ENCODE measurements around the gene POU6F2.

POU6F2 gene

GRCh38 chr7:39294022-39294421, 316.3 kb downstream of the POU6F2 start:
- H3K4me1 ChIP-seq (ENCODE audit: control insufficient read depth, insufficient read depth, low read length, poor library complexity, severe bottlenecking): no peaks in the 10 kb centered on the region
- no peak overlapping the region for H3K27ac ChIP-seq (ENCODE audit: insufficient read depth, low read length, poor library complexity, severe bottlenecking)
- H3K27me3 ChIP-seq (replicated peaks; ENCODE audit: control insufficient read depth, insufficient read depth, low read length, poor library complexity, severe bottlenecking): no peaks in the 10 kb centered on the region
- no peak for DNase-seq
- no peaks in the 10 kb centered on the region for H3K9me3 ChIP-seq (ENCODE audit: control insufficient read depth, low read length)
- no peaks in the 10 kb centered on the region for H3K36me3 ChIP-seq (ENCODE audit: control insufficient read depth, insufficient read depth, low read length)
- no peak overlapping the region for H3K4me3 ChIP-seq (ENCODE audit: insufficient read depth, low read depth, low read length, poor library complexity, severe bottlenecking)

DNA sequence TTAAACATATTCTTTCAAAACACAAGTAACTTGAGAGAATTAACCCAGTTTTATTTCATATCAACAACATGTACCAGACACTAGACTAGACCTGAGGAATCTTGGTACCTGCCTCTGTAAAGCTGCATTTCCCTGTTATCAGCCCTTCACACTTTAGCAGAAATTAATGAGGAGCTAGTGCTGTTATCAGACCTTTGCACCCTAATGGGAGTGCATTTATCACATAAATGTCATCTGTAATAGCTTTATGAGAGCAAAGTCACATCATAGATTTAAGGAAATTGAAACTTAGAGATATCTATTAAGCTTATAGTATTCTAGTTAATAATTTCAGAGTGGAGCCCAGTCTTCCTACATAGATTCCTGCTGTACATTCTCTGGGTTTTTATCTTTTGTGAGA, 318.1 kb downstream of the POU6F2 start:
- no peak overlapping the region for H3K4me3 ChIP-seq (ENCODE audit: insufficient read depth, low read depth, low read length, poor library complexity, severe bottlenecking)
- no peaks in the 10 kb centered on the region for H3K9me3 ChIP-seq (ENCODE audit: control insufficient read depth, low read length)
- no peak overlapping the region for H3K27ac ChIP-seq (ENCODE audit: insufficient read depth, low read length, poor library complexity, severe bottlenecking)
- H3K27me3 ChIP-seq (replicated peaks; ENCODE audit: control insufficient read depth, insufficient read depth, low read length, poor library complexity, severe bottlenecking): no peaks in the 10 kb centered on the region
- no peak for DNase-seq
- H3K4me1 ChIP-seq (ENCODE audit: control insufficient read depth, insufficient read depth, low read length, poor library complexity, severe bottlenecking): no peaks in the 10 kb centered on the region
- H3K36me3 ChIP-seq (ENCODE audit: control insufficient read depth, insufficient read depth, low read length): no peaks in the 10 kb centered on the region

DNA sequence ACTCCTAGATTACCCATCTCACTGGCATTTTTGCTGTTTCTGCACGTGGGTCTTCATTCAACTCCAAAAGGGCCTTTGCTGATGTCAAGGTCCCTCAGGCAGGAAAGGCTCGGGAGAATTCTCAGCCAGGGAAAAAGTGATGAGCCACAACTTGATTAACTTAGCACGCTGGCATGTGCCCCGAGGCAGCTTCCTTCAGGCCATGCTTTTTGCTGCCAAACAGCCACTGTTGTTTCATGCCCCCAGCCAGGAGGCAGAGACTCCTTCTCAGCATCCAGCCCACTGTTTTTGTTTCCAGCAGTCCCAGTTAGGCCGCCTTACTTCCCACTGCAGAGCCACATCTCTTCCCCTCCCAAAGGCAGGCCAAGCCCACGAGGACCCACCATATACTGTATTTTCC, 322.0 kb downstream of the POU6F2 start:
- DNase-seq: no peak
- H3K36me3 ChIP-seq (ENCODE audit: control insufficient read depth, insufficient read depth, low read length): no peaks in the 10 kb centered on the region
- H3K4me1 ChIP-seq (ENCODE audit: control insufficient read depth, insufficient read depth, low read length, poor library complexity, severe bottlenecking): no peaks in the 10 kb centered on the region
- H3K27me3 ChIP-seq (replicated peaks; ENCODE audit: control insufficient read depth, insufficient read depth, low read length, poor library complexity, severe bottlenecking): no peaks in the 10 kb centered on the region
- H3K4me3 ChIP-seq (ENCODE audit: insufficient read depth, low read depth, low read length, poor library complexity, severe bottlenecking): no peak overlapping the region
- H3K27ac ChIP-seq (ENCODE audit: insufficient read depth, low read length, poor library complexity, severe bottlenecking): no peak overlapping the region
- no peaks in the 10 kb centered on the region for H3K9me3 ChIP-seq (ENCODE audit: control insufficient read depth, low read length)

GRCh38 chr7:39300276-39300675, 322.6 kb downstream of the POU6F2 start:
- Histone ChIP-seq H3K4me1 (ENCODE audit: control insufficient read depth, insufficient read depth, low read length, poor library complexity, severe bottlenecking) (no peaks in the 10 kb centered on the region), H3K4me3 (ENCODE audit: insufficient read depth, low read depth, low read length, poor library complexity, severe bottlenecking) (no peak overlapping the region), H3K36me3 (ENCODE audit: control insufficient read depth, insufficient read depth, low read length) (no peaks in the 10 kb centered on the region), H3K9me3 (ENCODE audit: control insufficient read depth, low read length) (no peaks in the 10 kb centered on the region), H3K27me3 (replicated peaks; ENCODE audit: control insufficient read depth, insufficient read depth, low read length, poor library complexity, severe bottlenecking) (no peaks in the 10 kb centered on the region), H3K27ac (ENCODE audit: insufficient read depth, low read length, poor library complexity, severe bottlenecking) (no peak overlapping the region)
- DNase-seq: no peak

GRCh38 chr7:39301543-39301942, 323.8 kb downstream of the POU6F2 start:
- no peak for DNase-seq
- no peaks in the 10 kb centered on the region for H3K9me3 ChIP-seq (ENCODE audit: control insufficient read depth, low read length)

GRCh38 chr7:39304178-39304577, 326.5 kb downstream of the POU6F2 start:
- no peaks in the 10 kb centered on the region for H3K9me3 ChIP-seq (ENCODE audit: control insufficient read depth, low read length)
- DNase-seq: no peak
- H3K27me3 ChIP-seq (replicated peaks; ENCODE audit: control insufficient read depth, insufficient read depth, low read length, poor library complexity, severe bottlenecking): no peaks in the 10 kb centered on the region
- H3K4me3 ChIP-seq (ENCODE audit: insufficient read depth, low read depth, low read length, poor library complexity, severe bottlenecking): no peak overlapping the region
- H3K36me3 ChIP-seq (ENCODE audit: control insufficient read depth, insufficient read depth, low read length): no peaks in the 10 kb centered on the region
- no peak overlapping the region for H3K27ac ChIP-seq (ENCODE audit: insufficient read depth, low read length, poor library complexity, severe bottlenecking)
- H3K4me1 ChIP-seq (ENCODE audit: control insufficient read depth, insufficient read depth, low read length, poor library complexity, severe bottlenecking): no peaks in the 10 kb centered on the region

More at GRCh38 chr7:39301543-39301942, 323.8 kb downstream of the POU6F2 start:
- Histone ChIP-seq H3K27ac (ENCODE audit: insufficient read depth, low read length, poor library complexity, severe bottlenecking) (no peak overlapping the region), H3K36me3 (ENCODE audit: control insufficient read depth, insufficient read depth, low read length) (no peaks in the 10 kb centered on the region), H3K27me3 (replicated peaks; ENCODE audit: control insufficient read depth, insufficient read depth, low read length, poor library complexity, severe bottlenecking) (no peaks in the 10 kb centered on the region), H3K4me1 (ENCODE audit: control insufficient read depth, insufficient read depth, low read length, poor library complexity, severe bottlenecking) (no peaks in the 10 kb centered on the region), H3K4me3 (ENCODE audit: insufficient read depth, low read depth, low read length, poor library complexity, severe bottlenecking) (no peak overlapping the region)

DNA sequence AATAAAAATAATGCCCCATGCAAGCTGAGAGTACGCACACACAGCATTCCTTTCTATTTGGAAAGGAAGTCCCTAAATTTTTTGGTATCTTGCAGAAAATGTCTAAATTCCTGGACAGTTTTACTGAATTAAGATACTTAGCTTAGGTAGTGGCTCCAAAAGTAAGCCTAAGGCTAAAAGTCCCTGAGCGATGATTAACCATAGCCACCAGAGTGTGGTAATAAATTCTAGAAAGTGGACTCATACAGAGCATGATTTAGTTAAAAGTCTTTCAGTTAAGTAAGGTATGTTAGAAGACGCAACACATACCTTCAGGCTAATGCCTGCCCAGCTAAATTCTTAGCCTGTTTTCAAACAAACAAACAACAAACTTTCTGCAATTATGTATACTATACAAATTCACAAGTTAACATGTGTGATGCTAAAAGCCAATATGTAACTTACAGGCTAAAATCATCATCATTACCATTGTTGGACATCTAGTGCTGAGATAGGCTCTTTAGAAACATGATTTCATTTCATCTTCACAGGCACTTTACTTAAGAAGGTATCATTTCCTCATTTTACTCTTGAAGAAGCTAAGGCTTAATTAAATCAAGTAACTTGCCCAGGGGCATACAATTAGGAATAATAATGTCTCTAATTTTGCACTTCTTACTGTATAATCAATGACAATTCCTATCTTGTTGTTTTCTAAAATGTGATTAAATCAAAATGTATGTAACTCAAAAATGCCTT, 327.1 kb downstream of the POU6F2 start:
- no peak for DNase-seq
- H3K36me3 ChIP-seq (ENCODE audit: control insufficient read depth, insufficient read depth, low read length): no peaks in the 10 kb centered on the region
- H3K4me3 ChIP-seq (ENCODE audit: insufficient read depth, low read depth, low read length, poor library complexity, severe bottlenecking): no peak overlapping the region
- H3K27ac ChIP-seq (ENCODE audit: insufficient read depth, low read length, poor library complexity, severe bottlenecking): no peak overlapping the region
- H3K27me3 ChIP-seq (replicated peaks; ENCODE audit: control insufficient read depth, insufficient read depth, low read length, poor library complexity, severe bottlenecking): no peaks in the 10 kb centered on the region
- no peaks in the 10 kb centered on the region for H3K9me3 ChIP-seq (ENCODE audit: control insufficient read depth, low read length)
- no peaks in the 10 kb centered on the region for H3K4me1 ChIP-seq (ENCODE audit: control insufficient read depth, insufficient read depth, low read length, poor library complexity, severe bottlenecking)

- no peak for DNase-seq
- Histone ChIP-seq H3K27ac (ENCODE audit: insufficient read depth, low read length, poor library complexity, severe bottlenecking) (no peak overlapping the region), H3K27me3 (replicated peaks; ENCODE audit: control insufficient read depth, insufficient read depth, low read length, poor library complexity, severe bottlenecking) (no peaks in the 10 kb centered on the region), H3K36me3 (ENCODE audit: control insufficient read depth, insufficient read depth, low read length) (no peaks in the 10 kb centered on the region), H3K9me3 (ENCODE audit: control insufficient read depth, low read length) (no peaks in the 10 kb centered on the region), H3K4me1 (ENCODE audit: control insufficient read depth, insufficient read depth, low read length, poor library complexity, severe bottlenecking) (no peaks in the 10 kb centered on the region), H3K4me3 (ENCODE audit: insufficient read depth, low read depth, low read length, poor library complexity, severe bottlenecking) (no peak overlapping the region)
These were observed 328.4 kb downstream of the POU6F2 start for GRCh38 chr7:39306016-39306570.

DNA sequence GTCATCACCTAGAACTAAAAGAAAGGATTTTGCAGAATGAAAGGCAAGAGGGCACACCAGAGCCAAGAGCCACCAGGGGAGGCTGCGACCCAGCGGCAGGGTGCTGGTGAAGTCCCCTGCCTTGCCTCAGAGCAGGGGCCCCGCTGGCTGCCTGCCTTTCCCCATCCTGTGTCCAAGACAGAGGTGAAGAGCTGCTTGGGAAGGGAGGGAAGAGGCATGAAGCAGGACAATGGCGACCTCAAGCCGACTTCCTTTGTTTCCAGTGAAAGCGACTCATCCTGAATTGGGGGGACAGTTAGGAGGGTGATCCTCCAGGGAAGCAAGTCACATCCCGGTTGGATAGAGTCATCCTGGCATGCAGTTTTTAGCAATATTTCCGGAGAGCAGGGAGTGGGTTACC, 333.0 kb downstream of the POU6F2 start:
- no peak overlapping the region for H3K27ac ChIP-seq (ENCODE audit: insufficient read depth, low read length, poor library complexity, severe bottlenecking)
- no peak overlapping the region for H3K4me3 ChIP-seq (ENCODE audit: insufficient read depth, low read depth, low read length, poor library complexity, severe bottlenecking)
- H3K9me3 ChIP-seq (ENCODE audit: control insufficient read depth, low read length): no peaks in the 10 kb centered on the region
- no peaks in the 10 kb centered on the region for H3K4me1 ChIP-seq (ENCODE audit: control insufficient read depth, insufficient read depth, low read length, poor library complexity, severe bottlenecking)
- no peak for DNase-seq
- no peaks in the 10 kb centered on the region for H3K36me3 ChIP-seq (ENCODE audit: control insufficient read depth, insufficient read depth, low read length)
- H3K27me3 ChIP-seq (replicated peaks; ENCODE audit: control insufficient read depth, insufficient read depth, low read length, poor library complexity, severe bottlenecking): no peaks in the 10 kb centered on the region

DNA sequence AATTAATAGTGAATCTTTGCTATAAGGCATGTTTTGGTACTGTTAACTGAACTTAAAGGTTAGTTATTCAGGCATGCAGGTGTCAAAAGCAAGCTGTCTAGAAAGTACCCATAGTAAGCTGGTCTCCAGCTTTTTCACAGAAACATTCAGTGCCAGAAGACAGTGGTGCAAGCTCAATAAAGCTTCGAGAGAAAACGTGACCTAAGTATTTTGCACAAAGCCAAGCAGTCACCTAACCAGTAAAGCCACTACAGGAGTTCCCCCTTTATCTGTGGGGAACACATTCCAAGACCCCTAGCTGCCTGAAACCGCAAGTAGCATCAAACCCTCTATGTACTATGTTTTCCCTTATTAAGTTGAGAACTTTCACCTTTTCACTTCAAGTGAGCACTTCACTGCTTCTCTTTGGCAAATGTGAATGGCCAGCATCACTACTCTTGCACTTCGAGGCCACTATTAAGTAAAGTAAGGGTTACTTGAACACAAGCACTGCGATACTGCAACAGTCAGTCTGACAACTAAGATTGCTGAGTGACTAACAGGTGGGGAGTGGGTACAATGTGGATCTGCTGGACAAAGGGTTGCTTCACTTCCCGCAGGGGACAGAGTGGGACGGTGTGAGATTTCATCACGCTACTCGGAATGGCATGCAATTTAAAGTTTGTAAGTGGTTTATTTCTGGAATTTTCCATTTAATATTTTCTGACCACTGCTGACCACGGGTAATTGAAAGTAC, 334.7 kb downstream of the POU6F2 start:
- no peaks in the 10 kb centered on the region for H3K9me3 ChIP-seq (ENCODE audit: control insufficient read depth, low read length)
- no peak overlapping the region for H3K4me3 ChIP-seq (ENCODE audit: insufficient read depth, low read depth, low read length, poor library complexity, severe bottlenecking)
- DNase-seq: no peak
- no peaks in the 10 kb centered on the region for H3K36me3 ChIP-seq (ENCODE audit: control insufficient read depth, insufficient read depth, low read length)
- H3K27me3 ChIP-seq (replicated peaks; ENCODE audit: control insufficient read depth, insufficient read depth, low read length, poor library complexity, severe bottlenecking): no peaks in the 10 kb centered on the region
- no peaks in the 10 kb centered on the region for H3K4me1 ChIP-seq (ENCODE audit: control insufficient read depth, insufficient read depth, low read length, poor library complexity, severe bottlenecking)
- H3K27ac ChIP-seq (ENCODE audit: insufficient read depth, low read length, poor library complexity, severe bottlenecking): no peak overlapping the region
